ENCODE data around the gene GNAO1.

The GNAO1 gene

DNA sequence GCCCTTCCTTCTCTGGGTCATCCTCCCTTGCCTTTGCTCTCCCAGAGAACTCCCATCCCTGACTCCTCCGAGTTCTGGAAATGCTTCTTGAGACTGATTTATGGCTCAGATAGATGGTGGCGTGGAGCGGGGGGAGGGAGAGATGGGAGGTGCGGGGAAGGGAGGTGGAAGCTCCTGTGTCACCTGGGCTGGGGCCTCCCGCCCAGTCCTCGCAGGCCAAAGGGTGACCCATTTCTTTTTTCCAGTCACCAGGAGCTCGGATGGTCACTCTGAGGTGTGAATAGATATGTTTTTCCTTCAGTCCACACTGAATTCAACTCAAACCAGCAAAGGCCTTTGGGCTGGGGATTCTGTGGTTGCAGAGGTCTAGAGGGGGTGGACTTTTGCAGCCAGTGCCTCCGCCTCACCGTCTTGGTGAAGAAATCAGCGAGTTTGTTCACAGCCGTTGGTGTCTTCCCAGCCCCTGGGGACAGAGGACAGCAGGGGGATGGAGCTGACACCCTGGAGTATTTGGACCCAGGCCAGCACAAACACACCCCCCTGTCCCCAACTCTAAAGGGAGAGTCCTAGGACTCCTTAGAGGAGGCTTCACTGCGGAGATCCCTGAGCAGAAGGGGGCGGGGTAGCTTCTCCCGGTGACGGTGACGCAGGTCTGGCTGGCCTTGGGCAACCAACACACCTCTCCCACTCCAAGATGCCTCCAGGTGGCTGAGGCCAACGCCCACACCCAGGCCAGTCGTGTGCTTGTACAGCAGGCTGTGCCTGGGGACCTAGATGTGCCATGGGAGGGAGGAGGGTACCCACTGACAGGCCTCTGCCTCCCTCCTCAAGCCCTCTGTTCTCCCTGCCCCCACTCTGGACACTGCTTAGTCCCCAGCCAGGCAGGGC lies 153.5 kb downstream of the GNAO1 start:
- H3K4me3 ChIP-seq (ENCODE audit: control insufficient read depth, low read depth, low read length): no peak overlapping the region
- no peak for DNase-seq (ENCODE audit: low read depth)
- TF ChIP-seq, protein P1, sequence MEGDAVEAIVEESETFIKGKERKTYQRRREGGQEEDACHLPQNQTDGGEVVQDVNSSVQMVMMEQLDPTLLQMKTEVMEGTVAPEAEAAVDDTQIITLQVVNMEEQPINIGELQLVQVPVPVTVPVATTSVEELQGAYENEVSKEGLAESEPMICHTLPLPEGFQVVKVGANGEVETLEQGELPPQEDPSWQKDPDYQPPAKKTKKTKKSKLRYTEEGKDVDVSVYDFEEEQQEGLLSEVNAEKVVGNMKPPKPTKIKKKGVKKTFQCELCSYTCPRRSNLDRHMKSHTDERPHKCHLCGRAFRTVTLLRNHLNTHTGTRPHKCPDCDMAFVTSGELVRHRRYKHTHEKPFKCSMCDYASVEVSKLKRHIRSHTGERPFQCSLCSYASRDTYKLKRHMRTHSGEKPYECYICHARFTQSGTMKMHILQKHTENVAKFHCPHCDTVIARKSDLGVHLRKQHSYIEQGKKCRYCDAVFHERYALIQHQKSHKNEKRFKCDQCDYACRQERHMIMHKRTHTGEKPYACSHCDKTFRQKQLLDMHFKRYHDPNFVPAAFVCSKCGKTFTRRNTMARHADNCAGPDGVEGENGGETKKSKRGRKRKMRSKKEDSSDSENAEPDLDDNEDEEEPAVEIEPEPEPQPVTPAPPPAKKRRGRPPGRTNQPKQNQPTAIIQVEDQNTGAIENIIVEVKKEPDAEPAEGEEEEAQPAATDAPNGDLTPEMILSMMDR (conservative IDR thresholded peaks at IDR 0.05; ENCODE audit: control insufficient read depth, insufficient read depth, low read depth, low read length): no peak

DNA sequence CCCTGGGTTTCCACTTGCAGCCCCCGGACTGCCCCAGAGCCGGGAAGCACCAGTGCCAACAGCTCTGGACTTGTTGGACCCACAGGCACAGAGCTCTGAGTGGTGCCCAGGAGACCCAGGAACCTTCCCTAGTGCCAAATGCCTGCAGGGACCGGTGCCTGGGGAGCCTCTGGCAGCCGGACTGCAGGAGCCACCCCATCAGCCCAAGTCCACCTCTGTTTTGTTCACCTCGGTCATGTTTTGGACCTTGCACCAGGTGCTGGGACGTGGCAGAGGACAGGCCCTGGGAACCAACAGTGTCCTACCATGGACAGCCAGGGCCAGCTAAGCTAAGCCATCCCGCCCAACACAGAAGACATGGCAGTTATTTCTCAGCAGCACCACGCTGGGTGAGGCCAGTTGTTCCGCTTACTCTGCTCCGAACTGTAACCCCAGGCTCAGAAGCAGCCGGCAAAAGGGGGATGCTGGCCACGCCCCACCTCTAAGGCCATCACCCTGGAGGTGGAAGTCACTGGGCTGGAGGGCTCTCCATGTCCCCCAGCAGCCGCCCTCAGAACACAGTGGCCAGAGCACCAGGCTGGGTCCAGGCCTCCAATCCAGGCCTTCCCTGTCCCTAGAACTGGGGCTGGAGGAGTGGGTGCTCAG lies 154.2 kb downstream of the GNAO1 start:
- TF ChIP-seq, protein P1 (conservative IDR thresholded peaks at IDR 0.05; ENCODE audit: control insufficient read depth, insufficient read depth, low read depth, low read length): no peak
- no peak overlapping the region for H3K4me3 ChIP-seq (ENCODE audit: control insufficient read depth, low read depth, low read length)
- no peak for DNase-seq (ENCODE audit: low read depth)

DNA sequence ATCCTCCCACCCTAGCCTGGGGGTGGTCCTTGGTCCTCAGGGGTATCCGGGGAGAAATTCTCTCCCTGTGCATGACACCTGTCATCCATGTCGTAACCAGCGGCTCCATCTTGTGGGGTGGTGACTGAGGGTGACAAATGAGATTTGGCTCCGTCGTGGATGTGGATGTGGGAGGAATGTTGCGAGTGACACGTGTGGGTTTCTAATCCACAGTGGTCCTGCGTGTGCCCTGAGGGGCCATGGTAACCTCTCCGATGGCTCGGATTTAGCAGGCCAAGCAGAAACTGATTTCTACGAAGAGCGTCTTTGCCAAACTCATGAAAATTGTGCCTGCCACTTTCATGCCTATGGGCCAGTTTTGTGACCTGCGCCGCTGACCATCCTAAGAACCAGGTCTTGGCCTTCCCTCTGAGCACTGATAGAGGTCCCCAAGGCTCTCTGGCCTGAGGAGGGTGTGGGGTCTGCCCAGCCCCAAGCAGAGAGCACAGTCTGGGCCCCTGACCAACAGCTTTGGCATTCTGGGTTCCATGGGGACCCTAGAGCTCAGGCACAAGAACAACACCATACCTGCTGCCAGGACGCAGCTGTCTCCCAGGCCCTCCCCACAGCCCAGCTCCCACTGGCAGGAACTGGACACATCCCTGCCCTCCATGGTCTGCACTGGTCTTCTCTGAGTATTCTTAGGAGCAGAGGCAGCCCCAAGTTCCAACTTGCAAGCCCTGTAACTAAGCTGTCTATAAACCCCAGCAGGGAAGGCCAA lies 155.0 kb downstream of the GNAO1 start:
- no peak overlapping the region for H3K4me3 ChIP-seq (ENCODE audit: control insufficient read depth, low read depth, low read length)
- no peak for DNase-seq (ENCODE audit: low read depth)
- TF ChIP-seq, protein P1 (conservative IDR thresholded peaks at IDR 0.05; ENCODE audit: control insufficient read depth, insufficient read depth, low read depth, low read length): no peak

DNA sequence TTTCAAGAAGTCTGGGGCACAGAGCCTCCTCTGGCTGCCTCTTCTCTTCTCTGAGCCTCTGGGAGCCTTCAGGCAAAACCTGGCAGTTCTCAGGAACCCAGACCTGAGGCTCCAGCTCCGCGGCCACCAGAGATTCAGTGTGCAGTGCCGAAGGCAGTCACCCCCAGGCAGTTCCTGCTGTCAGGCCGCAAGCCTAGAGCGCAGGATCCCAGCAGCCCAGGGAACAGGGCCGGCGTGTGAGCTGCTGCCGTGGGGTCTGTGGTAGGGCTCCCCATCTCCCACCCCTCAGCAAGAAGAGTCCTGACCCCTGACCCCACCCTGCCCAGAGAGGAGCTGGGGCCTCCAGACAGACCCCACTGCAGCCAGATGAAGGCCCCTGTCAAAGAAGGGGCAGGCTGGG lies 155.9 kb downstream of the GNAO1 start:
- TF ChIP-seq, protein P1 (conservative IDR thresholded peaks at IDR 0.05; ENCODE audit: control insufficient read depth, insufficient read depth, low read depth, low read length): no peak
- no peak overlapping the region for H3K4me3 ChIP-seq (ENCODE audit: control insufficient read depth, low read depth, low read length)
- DNase-seq (ENCODE audit: low read depth): no peak

DNA sequence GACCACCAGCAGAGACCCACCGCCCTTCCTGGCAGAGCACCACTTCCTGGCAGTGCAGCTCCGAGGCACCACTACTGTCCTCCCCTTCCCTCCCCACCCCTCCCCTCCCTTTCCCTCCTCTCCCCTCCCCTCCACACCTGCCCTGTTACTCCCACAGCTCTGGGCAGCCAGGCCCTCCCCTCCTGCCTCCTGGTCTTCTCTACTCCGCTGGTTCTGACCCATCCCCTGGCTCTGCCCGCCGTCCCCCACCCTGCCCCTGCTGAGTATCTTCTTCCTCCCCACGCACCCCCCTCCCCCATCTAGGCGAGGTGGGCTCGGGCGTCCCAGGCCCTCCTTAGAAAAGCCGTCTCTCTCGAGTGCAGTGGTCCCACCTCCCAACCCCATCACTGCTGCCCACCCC lies 156.4 kb downstream of the GNAO1 start:
- H3K4me3 ChIP-seq (ENCODE audit: control insufficient read depth, low read depth, low read length): no peak overlapping the region
- no peak for DNase-seq (ENCODE audit: low read depth)
- TF ChIP-seq, protein P1 (conservative IDR thresholded peaks at IDR 0.05; ENCODE audit: control insufficient read depth, insufficient read depth, low read depth, low read length): no peak

DNA sequence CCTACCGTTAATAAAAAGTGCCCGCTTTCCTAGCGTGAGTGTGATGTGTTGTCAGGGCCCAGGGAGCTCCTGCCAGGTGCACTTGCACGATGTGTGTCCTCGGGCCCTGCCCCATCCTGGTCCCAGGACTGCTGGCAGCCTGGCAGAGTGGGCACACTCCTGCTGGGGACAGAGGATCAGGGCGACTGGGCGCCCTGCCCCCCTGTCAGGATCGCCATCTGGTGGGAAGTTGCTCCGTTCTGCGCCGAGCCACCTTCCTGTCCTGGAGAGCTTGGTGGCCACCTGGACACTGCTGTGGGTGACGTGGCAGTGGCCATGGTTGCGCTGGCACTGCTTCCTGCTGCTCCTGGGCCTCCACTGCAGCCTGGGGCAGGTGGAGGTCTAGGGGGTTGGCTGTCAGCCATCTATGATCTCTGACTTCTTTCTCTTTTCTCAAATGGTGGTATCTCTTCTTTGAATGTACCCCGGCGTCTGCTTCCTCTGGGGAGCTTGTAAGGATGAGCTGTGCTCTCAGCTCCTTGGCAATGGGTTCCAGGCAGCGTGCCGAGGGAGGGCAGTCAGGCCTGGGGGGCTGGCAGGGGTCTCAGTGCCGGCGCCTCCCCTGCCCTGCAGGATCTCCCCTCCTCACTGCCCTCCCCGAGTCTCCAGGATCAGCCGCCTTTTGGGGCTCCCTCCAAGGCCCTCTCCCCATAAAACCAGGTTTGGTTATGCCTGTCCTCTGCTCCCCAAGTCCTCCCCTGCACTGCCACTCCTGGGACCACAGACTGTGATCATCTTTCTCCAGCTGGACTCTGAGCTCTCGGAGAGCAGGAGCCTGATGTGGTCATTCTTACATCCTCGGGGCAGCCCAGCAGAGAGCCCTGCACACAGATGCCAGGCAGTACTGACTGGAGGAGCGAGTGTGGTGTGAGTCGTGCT lies 157.1 kb downstream of the GNAO1 start:
- TF ChIP-seq, protein P1 (conservative IDR thresholded peaks at IDR 0.05; ENCODE audit: control insufficient read depth, insufficient read depth, low read depth, low read length): no peak
- H3K4me3 ChIP-seq (ENCODE audit: control insufficient read depth, low read depth, low read length): no peak overlapping the region
- no peak for DNase-seq (ENCODE audit: low read depth)

Data from fibroblast of mammary gland (primary cell).